ENCODE results near the gene FUBP3.

DNA sequence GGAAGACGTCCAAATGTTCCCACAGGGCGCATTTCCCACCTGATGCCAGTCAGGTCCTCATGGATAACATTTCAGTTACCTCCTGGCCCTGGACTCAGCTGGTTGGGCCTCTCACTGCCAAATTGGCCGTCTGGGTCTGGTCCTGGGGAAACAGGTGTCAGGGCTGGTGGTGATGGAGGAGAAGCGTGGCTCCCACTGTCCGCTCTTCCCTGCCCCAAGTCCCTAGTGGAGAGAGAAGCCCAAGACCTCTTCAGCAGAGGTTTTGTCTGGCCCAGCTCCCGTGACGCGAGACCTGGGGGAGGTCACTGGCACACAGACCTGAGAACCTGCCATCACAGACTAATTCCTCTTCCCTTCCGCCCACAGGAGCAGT lies 57.3 kb downstream of the FUBP3 start:
- TF ChIP-seq, protein P1, sequence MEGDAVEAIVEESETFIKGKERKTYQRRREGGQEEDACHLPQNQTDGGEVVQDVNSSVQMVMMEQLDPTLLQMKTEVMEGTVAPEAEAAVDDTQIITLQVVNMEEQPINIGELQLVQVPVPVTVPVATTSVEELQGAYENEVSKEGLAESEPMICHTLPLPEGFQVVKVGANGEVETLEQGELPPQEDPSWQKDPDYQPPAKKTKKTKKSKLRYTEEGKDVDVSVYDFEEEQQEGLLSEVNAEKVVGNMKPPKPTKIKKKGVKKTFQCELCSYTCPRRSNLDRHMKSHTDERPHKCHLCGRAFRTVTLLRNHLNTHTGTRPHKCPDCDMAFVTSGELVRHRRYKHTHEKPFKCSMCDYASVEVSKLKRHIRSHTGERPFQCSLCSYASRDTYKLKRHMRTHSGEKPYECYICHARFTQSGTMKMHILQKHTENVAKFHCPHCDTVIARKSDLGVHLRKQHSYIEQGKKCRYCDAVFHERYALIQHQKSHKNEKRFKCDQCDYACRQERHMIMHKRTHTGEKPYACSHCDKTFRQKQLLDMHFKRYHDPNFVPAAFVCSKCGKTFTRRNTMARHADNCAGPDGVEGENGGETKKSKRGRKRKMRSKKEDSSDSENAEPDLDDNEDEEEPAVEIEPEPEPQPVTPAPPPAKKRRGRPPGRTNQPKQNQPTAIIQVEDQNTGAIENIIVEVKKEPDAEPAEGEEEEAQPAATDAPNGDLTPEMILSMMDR (IDR thresholded peaks at IDR 0.05) = no peak
- no peak for TF ChIP-seq EZH2 (IDR thresholded peaks at IDR 0.05)

Measured in neural progenitor cell (in vitro differentiated cells).